HG03135 (cell line): Measurements from ENCODE around the gene SNX17.
A peak's percentile ranks its signal among the peaks of the same experiment; 100 is the strongest.
"Not testable (repeated sequence)": the region's sequence is repeated elsewhere in the genome, so short reads cannot be mapped to it uniquely, and the experiment has no call there.

Source experiments
- ATAC-seq: cut with Tn5 transposase; IDR thresholded peaks from one replicate; pipeline ENCODE4 v1.9.1; 2021; ENCODE audit warnings: mild to moderate bottlenecking, moderate library complexity; ENCODE audit not compliant: unreplicated experiment

The SNX17 gene

DNA sequence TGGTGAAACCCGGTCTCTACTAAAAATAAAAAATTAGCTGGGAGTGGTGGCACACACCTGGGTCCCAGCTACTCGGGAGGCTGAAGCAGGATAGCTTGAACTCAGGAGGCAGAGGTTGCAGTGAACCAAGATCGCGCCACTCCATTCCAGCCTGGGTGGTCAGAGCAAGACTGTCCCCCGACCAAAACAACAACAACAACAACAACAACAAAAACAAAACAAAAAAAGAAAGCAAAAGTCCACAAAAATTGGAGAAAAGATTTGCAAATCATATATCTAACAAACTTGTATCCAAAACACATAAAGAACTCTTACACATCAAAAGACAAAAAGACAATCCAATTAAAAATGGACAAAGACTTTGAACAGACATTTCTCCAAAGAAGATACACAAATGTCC lies 28.5 kb downstream of the SNX17 start:
- ATAC-seq = no peak

DNA sequence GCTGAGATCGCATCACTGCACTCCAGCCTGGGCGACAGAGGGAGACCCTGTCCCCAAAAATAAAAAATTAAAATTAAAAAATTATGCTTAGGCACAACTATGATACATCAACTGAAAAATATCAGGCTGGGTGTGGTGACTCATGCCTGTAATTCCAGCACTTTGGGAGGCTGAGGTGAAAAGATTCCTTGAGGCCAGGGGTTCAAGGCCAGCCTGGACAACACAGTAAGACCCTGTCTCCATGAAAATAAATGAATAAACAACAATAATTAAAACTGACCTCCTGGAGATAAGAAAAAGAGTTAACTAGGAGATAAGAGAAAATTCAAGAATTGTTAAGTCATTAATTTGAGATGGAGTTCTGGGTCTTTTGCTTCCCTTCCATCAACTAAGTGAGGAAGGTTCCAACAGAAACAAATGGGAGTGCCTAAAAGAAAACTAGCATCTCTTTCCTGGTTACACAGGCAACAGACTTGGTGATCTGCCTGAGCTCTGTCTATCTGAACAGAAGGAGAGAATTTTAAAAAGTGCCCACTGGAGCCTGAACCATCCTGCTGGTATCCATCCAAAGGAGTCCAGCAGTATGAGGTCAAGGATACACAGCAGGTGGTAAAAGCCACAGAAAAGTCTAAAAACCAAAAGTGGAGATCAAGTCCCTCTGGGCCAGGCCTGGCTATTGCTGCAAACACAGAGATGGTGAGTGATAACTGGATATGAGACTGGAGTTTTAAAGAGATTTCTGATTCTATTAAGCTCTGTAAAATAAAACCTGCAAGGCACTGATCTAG lies 30.1 kb downstream of the SNX17 start:
- no peak for ATAC-seq

DNA sequence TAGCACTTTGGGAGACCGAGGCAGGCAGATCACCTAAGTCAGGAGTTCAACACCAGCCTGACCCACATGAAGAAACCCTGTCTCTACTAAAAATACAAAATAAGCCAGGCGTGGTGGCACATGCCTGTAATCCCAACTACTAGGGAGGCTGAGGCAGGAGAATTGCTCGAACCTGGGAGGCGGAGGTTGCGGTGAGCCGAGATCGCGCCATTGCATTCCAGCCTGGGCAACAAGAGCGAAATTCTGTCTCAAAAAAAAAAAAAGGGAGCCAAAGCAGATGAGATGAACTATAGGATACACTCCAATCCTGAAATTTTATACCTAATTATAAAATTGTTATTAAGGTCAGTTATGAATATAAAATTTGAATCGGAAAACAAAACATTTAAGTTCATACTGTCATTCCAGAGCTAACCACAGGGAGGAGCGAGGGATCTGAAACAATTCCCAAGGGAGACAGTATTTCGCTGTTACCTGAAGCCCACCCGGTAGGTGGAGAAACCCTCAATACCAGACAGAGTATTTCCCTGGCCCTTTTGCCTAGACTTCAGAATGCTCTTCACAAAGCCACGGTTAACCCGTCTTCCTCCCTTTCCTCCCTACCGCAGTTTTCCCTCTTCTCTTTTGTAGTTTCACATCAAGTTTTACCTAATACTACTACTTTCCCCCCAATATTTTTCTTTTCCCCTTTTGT lies 37.5 kb downstream of the SNX17 start:
- no peak for ATAC-seq

DNA sequence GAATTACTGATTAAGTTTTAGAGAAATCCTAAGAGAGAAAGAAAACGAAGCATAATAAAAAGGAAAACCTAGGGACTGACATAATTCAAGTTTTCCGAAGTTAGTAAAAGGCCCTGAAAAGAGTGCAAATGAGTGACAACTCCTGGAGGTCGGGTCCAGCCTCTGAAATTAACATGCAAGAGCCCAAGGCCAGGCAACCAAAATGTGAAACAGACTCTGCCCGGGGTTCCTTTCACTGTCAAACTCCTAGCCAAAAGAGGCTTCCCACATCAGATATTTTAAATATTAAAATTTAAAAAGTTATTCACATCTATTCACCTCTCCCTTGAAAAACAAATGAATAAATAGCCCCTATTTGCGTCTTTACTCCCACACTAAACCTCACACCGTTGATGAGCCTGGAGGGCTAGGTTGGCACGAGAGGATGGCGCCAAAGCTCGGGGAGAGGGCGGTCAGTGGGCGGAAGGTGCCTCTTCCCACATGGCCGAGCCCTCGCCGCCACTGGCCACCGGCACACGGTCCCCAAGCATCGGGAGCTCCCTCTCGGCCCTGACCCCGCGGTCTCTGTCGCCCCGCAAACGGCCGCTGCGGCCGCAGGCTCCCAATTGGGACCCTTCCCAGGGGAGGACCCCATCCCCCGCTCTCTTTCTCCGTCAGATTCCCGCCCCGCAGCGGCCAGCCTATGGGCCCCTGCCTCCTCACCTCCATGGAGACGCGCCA lies 38.3 kb downstream of the SNX17 start:
- ATAC-seq = peak; percentile 33

DNA sequence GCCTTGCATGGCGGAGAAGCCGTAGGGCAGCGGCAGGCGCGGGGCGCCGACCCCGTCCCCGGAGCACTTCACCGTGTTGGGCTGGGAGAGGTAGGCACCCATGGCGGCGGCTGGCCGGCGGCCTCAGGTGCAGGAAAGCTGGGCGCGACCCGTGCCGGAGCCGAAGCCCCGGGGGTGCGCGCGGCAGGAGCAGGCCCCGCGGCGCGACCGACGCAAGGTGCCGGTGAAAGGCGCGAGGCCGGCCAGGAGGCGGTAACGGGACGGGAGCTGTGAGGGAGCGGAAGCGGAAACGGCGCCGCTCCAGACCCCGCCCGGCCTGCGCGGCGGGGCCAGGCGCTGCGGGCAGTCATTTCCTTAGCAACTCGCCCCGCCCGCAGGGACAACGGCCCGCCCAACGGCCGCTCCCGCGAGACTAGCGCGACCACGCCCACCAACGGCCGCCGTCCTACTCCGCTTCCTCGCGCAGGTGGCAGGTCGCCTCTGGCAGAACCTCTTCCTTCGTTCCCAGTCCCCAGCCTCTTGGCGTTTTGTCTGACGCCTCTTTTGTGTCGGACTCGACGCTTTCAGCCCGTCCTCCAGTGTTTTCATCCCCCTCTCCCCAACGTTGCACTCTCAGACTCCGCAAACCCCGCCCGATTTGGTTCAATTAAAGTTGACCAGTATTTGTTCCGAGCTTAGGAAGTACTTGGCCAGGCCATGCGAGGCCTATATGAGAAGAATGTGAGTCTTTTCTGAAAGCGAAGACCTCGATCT lies 39.1 kb downstream of the SNX17 start, which contains the start of gene PPM1G:
Gene PPM1G (minus strand): TSS at position 271 of the 753 bp plus-strand sequence. CDS start 169 bp downstream, at position 102.
- ATAC-seq = peak; percentile 93

DNA sequence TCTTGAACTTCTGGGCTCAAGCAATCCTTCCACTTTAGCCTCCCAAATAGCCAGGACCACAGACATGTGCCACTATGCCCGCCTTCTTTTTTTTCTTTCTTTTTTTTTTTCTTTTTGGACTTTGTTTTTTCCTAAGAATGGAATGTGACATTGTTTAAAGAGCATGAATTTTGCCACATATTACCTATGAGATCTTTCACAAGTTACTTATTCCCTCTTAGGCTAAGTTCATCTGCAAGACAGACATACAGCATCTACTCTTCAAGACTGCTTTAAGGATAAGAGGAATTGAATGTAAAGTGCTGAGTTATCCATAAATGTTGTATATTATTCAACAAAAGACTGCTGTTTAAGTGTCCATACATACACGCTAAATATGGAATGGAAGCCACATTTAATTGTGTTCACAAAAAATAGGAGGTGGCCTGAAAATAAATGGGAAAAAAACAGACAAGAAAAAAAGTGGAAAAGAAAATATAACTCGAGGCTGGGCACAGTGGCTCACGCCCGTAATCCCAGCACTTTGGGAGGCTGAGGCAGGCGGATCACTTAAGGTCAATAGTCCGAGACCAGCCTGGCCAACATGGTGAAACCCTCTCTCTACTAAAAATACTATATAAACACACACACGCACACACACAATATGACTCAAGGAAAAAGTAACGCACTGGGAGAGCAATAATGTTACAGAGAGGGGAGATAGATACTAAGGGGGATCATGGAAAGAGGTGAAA lies 42.2 kb downstream of the SNX17 start:
- ATAC-seq = no peak

DNA sequence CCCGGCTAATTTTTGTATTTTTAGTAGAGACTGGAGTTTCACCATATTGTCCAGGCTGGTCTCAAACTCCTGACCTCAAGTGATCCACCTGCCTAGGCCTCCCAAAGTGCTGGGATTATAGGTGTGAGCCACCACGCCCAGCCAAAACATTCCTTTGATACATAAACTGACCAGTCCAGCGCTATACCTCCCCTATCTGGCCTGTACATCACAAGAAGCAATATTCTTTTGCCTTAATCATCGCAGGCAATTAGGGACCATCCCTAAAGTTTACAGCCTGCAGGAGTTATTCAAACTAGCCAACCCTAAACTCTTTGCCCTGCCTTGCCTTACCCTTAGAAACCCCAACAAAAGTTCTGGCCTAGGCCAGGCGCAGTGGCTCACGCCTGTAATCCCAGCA lies 45.7 kb downstream of the SNX17 start:
- no peak for ATAC-seq

DNA sequence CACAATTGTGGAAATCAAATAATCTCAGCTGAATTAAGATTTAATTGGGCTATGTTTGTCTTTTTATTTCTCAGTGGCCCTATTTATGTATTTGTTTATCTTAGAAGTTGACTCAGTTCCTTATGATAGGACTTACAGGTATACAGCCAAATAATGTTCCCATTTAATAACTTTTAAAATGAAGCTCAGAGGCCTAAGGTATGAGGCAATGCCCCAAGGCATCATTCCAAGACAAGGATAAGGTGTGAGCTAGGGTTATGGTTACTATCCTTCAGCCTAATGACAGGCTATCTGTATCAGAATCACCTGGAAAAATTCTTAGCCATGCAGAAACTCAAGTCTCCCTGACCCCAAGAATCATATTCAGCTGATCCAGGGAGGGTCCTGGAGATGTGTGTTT lies 50.6 kb downstream of the SNX17 start:
- no peak for ATAC-seq

DNA sequence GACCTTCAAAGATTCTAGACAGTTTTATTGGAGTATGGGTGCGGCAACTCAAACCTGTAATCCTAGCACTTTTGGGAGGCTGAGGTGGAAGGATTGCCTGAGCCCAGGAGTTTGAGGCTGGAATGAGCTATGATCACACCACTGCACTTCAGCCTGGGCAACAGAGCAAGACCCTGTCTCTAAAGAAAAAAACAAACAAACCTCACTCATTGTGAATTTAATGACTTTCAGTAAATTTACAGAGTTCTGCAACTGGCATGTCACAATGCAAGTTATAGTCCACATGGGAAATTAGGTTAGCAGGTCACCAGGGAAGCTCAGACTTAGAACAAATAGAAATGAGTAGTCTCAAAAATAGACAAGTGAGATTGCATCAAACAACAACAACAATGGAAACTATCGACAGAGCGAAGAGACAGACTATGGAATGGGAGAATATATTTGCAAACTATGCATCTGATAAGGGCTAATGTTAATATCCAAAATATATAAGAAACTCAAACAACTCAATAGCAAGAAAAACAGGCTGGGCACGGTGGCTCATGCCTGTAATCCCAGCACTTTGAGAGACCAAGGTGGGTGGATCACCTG lies 51.3 kb downstream of the SNX17 start:
- no peak for ATAC-seq

DNA sequence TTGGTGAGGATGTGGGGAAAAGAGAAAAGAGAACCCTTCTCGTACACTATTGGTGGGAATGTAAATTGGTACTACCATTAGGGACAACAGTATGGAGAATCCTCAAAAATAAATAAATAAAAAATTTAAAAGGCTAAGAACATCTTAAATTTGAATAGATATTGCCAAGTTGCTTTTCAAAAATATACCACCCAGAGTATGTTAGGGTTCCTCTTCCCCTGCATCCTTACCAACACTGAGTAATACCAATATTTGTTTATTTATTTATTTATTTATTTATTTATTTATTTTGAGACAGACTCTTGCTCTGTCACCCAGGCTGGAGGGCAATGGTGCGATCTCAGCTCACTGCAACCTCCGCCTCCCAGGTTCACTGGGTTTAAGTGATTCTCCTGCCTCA lies 52.5 kb downstream of the SNX17 start:
- ATAC-seq = no peak

DNA sequence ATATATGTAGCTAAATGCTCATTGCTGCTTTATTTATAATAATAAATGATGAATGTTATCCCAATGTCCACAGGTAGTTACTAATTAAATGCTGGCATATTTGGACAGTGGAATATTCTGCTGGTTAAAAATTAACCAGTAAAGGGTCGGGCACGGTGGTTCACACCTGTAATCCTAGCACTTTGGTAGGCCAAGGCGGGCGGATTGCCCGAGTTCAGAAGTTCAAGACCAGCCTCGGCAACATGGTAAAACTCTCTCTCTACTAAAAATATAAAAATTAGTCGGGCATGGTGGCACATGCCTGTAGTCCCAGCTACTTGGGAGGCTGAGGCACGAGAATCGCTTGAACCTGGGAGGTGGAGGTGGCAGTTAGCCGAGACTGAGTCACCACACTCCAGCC lies 54.6 kb downstream of the SNX17 start:
- not testable (repeated sequence) for ATAC-seq
